Natural killer cell treated with Interleukin-12 subunit alpha and Interleukin-12 subunit beta and Interleukin-15 and Interleukin-18, amount 100 ng/mL, for 72 hours (primary cell): ENCODE results near the gene TOPBP1. TPM values are rescaled to one million over a fixed set of nuclear protein-coding genes. Genes with fewer than 3 reads are reported as not detected.

Experiments
- ATAC-seq, 2 donors: fragments of 150-1000 bp; cut with Tn5 transposase in 1 of 2; sonication (Bioruptor Pico), chemical (Tn5 transposase) in 1 of 2; 2 replicates each; pipeline ENCODE4 v1.10.0; 2021
- DNase-seq: peaks from one replicate; pipeline ENCODE4 v3.0.0; 2022; ENCODE audit warnings: low spot score
- H3K27ac Mint-ChIP-seq, 2 donors: 1 replicate in 1 of 2; 2 replicates in 1 of 2; pipeline ENCODE4 v1.8.0; 2022; ENCODE audit warnings: mixed read lengths in 2 of 2, mild to moderate bottlenecking in 1 of 2, moderate library complexity in 1 of 2
- H3K27me3 Mint-ChIP-seq, 2 donors: 1 replicate in 1 of 2; 2 replicates in 1 of 2; pipeline ENCODE4 v1.8.0; 2022; ENCODE audit warnings: mixed read lengths in 2 of 2
- H3K36me3 Mint-ChIP-seq: one replicate; pipeline ENCODE4 v1.8.0; 2022; ENCODE audit warnings: mixed read lengths
- H3K4me1 Mint-ChIP-seq, 2 donors: 1 replicate in 1 of 2; 2 replicates in 1 of 2; pipeline ENCODE4 v1.8.0; 2022; ENCODE audit warnings: low read depth in 2 of 2, mixed read lengths in 2 of 2, mild to moderate bottlenecking in 1 of 2
- H3K4me3 Mint-ChIP-seq: one replicate; pipeline ENCODE4 v1.8.0; 2022; ENCODE audit warnings: mixed read lengths
- H3K9me3 Mint-ChIP-seq: 2 replicates; pipeline ENCODE4 v1.8.0; 2022; ENCODE audit warnings: mixed read lengths
- total RNA-seq, 2 donors: library from RNA; stranded (reverse); gene quantifications; one replicate each; pipeline ENCODE4 v1.2.3, GENCODE V29; 2022

Gene TOPBP1
- 100 to 1,000 TPM in 1 of 2 donors, 10 to 100 TPM in 1; 69.3 to 106 TPM for total RNA-seq

DNA sequence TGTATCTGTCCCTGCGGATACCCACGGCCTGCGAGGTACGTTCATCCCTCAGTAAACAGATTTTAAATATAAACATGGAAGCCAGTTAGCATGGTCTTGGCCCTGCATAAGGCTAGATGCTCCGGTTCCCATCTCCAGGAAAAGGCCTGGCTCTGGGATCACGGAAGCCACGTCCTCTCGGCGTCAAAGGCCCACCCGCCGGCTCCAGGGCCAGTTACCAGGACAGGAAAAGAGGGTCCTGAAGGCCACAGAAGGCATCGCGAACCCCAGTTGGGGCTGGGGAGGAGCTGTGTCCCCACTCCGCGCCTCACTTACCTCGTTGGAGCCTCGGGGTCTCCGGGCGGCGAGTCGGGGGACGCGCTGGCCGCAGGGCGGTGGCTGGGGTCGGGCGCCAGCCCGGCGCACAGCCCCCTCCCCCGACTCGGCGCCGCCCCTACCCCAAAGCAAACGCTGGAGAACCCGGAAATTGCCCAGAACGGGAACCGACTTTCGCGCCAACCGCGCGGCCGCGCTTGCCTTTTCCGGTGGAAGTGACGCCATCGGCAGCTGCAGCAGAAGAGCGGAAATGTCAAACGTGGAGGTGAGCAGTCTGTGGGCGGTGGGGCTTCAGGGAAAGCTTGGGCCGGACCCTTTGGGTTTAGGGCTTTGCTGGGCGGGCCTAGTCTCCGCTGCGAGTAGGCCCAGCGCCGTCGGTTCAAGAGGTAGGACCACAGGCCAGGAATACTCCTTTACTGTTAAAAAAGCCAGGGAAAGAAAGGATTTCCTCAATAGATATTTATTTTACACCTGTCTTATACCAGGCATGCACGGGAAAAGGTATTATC lies at the start of gene TOPBP1:
TSS of gene TOPBP1 (minus strand) at position 488 of the 824 bp plus-strand sequence. CDS start 814 bp downstream, outside the sequence.
- Mint-ChIP-seq H3K4me1 (peaks cover 33 to 44% of the 10 kb centered on the region in 2 donors), H3K27ac (peak within 1 kb of the TSS; percentile 98), H3K4me3 (peak within 1 kb of the TSS; percentile 99), H3K9me3 (no peaks in the 10 kb centered on the region), H3K27me3 (no peaks in the 10 kb centered on the region), H3K36me3 (peaks cover 23% of the 10 kb centered on the region)
- peak; percentile 91 for DNase-seq
- peak; percentile 94 to 95 for ATAC-seq

DNA sequence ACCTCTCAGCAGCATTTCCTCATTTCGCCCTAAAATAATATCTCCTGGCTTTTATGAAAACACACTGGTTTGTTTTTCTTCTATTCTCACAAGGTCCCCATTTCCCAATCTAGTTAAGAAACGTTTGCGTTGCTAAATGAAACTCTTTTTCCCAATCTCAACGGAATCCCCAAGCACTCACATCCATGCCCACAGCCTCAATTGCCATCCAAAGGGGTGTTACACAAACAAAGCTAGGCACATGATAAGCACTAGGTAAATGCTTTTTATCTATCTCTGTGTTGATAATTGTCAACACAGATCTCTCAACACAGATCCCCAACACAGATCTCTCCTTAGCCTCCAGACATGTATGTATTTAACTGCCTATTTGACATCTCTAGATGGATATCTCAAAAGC lies 49.3 kb upstream of the TOPBP1 start:
- H3K4me1 Mint-ChIP-seq: no peaks in the 10 kb centered on the region
- peaks cover 0 to 19% of the 10 kb centered on the region in 2 donors for H3K27me3 Mint-ChIP-seq
- DNase-seq (no peak), ATAC-seq (no peak)
- H3K27ac Mint-ChIP-seq: no peak overlapping the region
- no peak overlapping the region for H3K4me3 Mint-ChIP-seq
- H3K36me3 Mint-ChIP-seq: no peaks in the 10 kb centered on the region
- no peaks in the 10 kb centered on the region for H3K9me3 Mint-ChIP-seq

DNA sequence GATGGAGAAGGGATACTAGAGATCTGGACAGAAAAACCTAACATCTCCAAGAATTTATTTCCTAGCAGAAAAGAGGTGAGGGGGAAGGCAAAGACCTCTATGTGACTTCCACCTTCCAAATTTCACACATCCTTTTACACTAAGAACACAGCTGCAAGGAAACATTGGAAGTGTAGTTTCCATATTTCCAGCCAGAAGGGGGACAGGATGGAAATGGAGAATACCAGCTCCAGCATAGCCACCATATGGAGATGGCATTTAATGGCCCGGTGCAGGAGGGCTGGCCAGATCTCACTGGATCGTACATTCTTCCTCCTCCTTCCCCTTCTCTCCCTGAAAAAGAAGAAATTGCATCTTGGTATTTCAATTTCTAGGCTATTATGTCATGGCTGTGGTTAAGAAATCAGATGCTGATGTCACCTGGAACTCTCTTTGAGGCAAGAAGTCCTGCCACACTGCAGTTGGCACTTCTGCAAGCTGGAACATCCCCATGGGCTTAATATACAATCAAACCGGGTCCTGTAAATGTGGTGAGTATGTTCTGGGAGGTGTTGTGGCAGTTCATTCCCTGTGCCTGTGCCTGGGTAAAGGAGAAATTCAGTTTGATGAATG lies 47.5 kb upstream of the TOPBP1 start:
- Mint-ChIP-seq H3K27me3 (peaks cover 4 to 19% of the 10 kb centered on the region in 2 donors), H3K4me1 (no peaks in the 10 kb centered on the region), H3K36me3 (no peaks in the 10 kb centered on the region), H3K9me3 (no peaks in the 10 kb centered on the region), H3K27ac (no peak overlapping the region), H3K4me3 (no peak overlapping the region)
- DNase-seq (no peak), ATAC-seq (no peak)

DNA sequence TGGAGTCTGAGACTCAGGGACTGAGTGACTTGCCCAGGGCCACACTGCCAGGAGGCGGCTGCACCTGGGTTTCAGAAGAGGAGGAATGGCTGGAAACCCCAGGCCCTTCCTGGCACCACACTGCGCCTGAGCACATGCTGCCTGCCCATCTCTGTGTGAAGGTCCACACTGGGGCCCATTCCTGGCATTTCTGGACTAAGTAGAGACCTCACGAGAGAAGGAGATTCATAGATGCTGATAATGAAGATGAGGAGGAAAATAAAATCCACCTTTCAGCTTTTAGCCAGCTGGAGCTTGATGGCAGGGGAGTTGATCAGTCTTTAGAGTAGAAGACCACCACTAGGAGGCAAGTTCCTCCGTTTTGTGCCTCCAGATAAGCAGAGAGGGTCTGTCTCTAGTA lies 44.3 kb upstream of the TOPBP1 start:
- H3K4me3 Mint-ChIP-seq: no peak overlapping the region
- peaks cover 4 to 11% of the 10 kb centered on the region in 2 donors for H3K27me3 Mint-ChIP-seq
- DNase-seq (no peak), ATAC-seq (peak; percentile 31)
- H3K27ac Mint-ChIP-seq: no peak overlapping the region
- H3K9me3 Mint-ChIP-seq: no peaks in the 10 kb centered on the region
- H3K36me3 Mint-ChIP-seq: no peaks in the 10 kb centered on the region
- no peaks in the 10 kb centered on the region for H3K4me1 Mint-ChIP-seq

DNA sequence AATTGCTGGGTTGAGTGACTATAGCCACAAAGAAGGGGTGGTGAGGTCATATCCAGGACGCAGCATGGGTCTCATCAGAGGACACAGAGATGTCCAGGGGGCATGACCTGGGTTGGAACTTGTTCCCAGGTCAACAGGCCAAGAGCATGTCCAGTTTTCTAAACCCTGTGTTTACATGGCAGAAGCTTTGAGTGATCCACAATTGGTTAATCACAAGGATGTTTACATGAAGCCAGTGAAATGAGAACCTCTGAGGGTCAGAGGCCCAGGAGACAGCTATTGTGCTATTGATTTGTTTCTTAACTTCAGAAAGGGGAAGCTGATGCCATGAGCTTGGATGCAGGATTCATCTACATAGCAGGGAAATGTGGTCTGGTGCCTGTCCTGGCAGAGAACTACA lies 42.2 kb upstream of the TOPBP1 start:
- Mint-ChIP-seq H3K27ac (no peak overlapping the region), H3K9me3 (no peaks in the 10 kb centered on the region), H3K27me3 (peaks cover 0 to 4% of the 10 kb centered on the region in 2 donors), H3K4me3 (no peak overlapping the region), H3K36me3 (no peaks in the 10 kb centered on the region), H3K4me1 (no peaks in the 10 kb centered on the region)
- DNase-seq (no peak), ATAC-seq (no peak)

DNA sequence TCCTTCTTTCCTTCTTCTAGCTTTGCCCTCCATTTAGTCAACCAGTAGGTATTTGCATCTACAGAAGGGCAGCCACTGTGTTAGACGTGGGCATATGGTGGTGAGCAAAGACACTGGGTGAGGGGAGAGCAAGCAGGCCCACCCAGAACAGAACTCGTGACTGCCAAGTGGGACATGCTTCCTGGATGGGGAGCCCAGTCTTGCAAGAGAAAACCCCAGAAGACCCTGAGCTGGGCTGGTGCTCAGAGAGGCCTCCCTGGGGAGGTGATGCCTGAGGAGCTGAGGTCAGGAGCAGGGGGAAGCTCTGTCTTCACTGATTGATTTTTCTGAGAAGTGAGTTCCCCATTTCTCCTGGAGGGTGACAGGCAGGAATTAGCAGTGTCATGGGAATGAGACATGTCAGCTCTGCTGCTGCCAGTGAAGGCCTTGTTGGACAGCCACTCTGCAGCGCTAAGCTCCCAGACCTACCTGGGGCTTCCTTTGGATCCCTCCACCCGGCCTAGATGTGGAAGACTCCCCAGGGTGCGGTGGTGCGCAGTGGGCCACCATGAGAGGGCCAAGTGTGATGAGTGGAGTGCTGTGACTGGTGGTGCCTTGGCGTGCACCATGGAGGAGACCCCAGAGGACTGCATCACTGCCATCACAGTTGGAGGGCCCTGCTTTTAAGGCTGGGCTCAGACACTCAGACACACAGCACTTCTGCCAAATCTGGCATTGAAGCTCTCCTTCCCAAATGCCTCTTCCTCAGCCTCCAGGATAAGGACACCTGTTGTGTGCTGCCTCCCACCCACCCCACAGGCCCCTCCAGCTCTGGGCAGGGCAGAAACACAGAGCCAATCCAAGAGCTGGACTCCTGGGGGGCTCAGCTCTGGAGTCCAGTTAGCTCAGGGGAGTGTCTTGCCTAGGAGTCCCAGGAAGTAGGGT lies 40.0 kb upstream of the TOPBP1 start:
- H3K4me1 Mint-ChIP-seq: no peaks in the 10 kb centered on the region
- no peak overlapping the region for H3K27ac Mint-ChIP-seq
- no peaks in the 10 kb centered on the region for H3K9me3 Mint-ChIP-seq
- no peaks in the 10 kb centered on the region for H3K36me3 Mint-ChIP-seq
- no peak overlapping the region for H3K4me3 Mint-ChIP-seq
- ATAC-seq (peak in 1 of 2 donors; percentile 15), DNase-seq (no peak)
- H3K27me3 Mint-ChIP-seq: peaks cover 0 to 5% of the 10 kb centered on the region in 2 donors

DNA sequence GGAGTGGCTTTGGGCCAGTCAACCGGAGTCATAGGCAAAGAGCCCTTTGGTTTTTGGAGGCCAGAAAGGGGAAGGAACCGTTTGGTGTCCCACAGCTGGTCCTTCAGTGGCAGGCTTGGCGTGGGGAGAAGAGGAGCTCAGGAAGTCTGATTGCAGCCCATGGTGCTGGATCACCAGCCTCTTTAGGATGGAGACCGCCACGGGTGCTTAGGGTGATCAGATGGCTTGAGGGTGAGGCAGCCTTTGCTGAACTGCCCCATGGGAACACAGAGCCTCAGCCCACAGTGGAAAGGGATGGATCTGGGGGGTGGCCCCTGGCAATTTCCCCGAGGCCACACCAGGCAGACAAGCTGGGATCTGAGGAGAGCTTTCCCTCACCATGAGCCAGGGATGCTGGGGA lies 38.6 kb upstream of the TOPBP1 start:
- ATAC-seq (no peak), DNase-seq (no peak)
- H3K27me3 Mint-ChIP-seq: peaks cover 0 to 4% of the 10 kb centered on the region in 2 donors

DNA sequence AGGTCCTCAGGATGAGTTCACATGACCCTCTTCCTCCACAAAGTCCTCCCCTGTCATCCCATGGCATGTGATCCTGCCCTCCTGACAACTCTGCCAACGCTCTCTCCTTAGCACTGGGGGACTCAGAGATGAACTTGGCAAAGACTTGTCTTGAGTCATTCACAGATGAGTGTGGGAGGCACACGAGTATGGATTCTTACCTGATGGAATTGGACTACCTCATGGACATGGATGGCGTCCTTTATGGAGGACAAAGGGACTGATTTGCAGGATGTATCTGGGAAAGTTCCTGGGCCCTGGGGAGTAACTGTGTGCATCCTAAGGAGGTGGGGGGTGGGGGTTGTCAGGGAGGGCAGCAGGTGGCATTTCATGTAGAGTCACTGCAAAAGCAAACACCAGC lies 38.2 kb upstream of the TOPBP1 start:
- no peak overlapping the region for H3K4me3 Mint-ChIP-seq
- no peak overlapping the region for H3K27ac Mint-ChIP-seq
- H3K9me3 Mint-ChIP-seq: no peaks in the 10 kb centered on the region
- peaks cover 0 to 4% of the 10 kb centered on the region in 2 donors for H3K27me3 Mint-ChIP-seq
- no peaks in the 10 kb centered on the region for H3K36me3 Mint-ChIP-seq
- H3K4me1 Mint-ChIP-seq: peaks cover 0 to 4% of the 10 kb centered on the region in 2 donors
- ATAC-seq (no peak), DNase-seq (no peak)

More for the DNA sequence above, 38.6 kb upstream of the TOPBP1 start:
- Mint-ChIP-seq H3K36me3 (no peaks in the 10 kb centered on the region), H3K27ac (no peak overlapping the region), H3K4me3 (no peak overlapping the region), H3K9me3 (no peaks in the 10 kb centered on the region), H3K4me1 (peaks cover 0 to 4% of the 10 kb centered on the region in 2 donors)

DNA sequence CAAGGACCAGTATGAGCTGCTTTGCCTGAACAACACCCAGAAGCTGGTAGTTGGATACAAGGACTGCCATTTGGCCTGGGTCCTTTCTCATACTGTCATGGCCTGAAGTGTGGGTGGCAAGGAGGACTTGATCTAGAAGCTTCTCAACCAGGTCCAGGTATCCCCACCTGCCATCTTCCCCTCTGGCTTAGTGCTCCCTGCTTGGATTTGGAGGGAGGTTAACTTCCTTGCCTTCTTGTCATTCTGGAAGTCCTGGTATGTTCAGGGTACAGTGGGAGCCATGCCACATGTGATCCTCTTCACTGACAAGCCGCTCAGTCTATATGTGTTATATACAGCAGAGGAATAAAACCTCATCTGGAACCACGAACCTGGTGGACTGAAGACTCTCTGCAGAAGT lies 37.7 kb upstream of the TOPBP1 start:
- Mint-ChIP-seq H3K4me1 (peaks cover 0 to 4% of the 10 kb centered on the region in 2 donors), H3K9me3 (no peaks in the 10 kb centered on the region), H3K36me3 (no peaks in the 10 kb centered on the region), H3K27me3 (peaks cover 0 to 4% of the 10 kb centered on the region in 2 donors), H3K4me3 (no peak overlapping the region), H3K27ac (no peak overlapping the region)
- ATAC-seq (no peak), DNase-seq (no peak)

DNA sequence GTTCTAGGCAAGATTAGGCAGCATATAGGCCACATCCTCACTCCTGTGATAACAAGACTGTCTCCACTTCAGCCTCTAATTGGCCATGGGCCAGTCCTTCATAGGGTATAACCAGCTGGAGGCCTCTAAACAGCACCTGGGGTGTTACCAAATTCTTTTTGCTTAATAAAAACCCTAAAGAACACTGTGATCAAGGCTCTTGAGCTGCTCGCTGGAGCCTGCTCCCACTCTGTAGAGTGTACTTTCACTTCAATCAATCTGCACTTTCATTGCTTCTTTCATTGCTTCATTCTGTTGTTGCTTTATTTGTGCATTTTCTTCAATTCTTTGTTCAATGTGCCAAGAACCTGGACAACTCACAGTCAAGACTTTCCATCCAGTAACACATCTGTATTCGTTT lies 36.2 kb upstream of the TOPBP1 start:
- Mint-ChIP-seq H3K27me3 (peaks cover 0 to 4% of the 10 kb centered on the region in 2 donors), H3K4me3 (no peak overlapping the region)
- no peak for ATAC-seq

DNA sequence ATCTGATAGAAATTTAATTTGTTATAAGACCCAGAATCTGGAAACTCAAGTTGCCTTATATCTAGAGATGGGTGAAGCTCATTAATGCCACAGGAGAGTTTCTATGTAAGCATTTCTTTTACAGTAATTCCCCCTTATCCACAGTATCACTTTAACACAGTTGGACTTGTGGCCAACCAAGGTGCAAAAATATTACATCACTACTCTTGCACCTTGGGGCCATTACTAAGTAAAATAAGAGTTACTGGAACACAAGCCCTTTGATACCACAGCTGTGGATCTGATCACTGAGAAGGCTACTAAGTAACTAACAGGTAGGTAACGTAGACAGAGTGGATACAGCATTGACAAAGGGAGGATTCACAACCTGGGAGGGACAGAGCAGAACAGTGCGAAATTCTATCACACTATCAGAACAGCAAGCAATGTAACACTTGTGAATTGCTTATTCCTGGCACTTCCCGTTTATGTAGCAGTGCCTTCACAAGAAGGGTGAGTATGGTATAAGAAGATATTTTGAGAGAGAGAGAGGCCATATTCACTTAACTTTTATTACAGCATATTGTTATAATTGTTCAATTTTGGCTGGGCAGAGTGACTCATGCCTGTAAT lies 33.9 kb upstream of the TOPBP1 start:
- Mint-ChIP-seq H3K27me3 (peaks cover 0 to 4% of the 10 kb centered on the region in 2 donors), H3K4me3 (no peak overlapping the region), H3K9me3 (no peaks in the 10 kb centered on the region), H3K4me1 (peaks cover 0 to 4% of the 10 kb centered on the region in 2 donors), H3K36me3 (no peaks in the 10 kb centered on the region), H3K27ac (no peak overlapping the region)
- DNase-seq (no peak), ATAC-seq (peak; percentile 14 to 62)

More for the DNA sequence above, 36.2 kb upstream of the TOPBP1 start:
- H3K9me3 Mint-ChIP-seq: no peaks in the 10 kb centered on the region
- DNase-seq: no peak
- no peaks in the 10 kb centered on the region for H3K36me3 Mint-ChIP-seq
- H3K27ac Mint-ChIP-seq: no peak overlapping the region
- peaks cover 0 to 4% of the 10 kb centered on the region in 2 donors for H3K4me1 Mint-ChIP-seq

DNA sequence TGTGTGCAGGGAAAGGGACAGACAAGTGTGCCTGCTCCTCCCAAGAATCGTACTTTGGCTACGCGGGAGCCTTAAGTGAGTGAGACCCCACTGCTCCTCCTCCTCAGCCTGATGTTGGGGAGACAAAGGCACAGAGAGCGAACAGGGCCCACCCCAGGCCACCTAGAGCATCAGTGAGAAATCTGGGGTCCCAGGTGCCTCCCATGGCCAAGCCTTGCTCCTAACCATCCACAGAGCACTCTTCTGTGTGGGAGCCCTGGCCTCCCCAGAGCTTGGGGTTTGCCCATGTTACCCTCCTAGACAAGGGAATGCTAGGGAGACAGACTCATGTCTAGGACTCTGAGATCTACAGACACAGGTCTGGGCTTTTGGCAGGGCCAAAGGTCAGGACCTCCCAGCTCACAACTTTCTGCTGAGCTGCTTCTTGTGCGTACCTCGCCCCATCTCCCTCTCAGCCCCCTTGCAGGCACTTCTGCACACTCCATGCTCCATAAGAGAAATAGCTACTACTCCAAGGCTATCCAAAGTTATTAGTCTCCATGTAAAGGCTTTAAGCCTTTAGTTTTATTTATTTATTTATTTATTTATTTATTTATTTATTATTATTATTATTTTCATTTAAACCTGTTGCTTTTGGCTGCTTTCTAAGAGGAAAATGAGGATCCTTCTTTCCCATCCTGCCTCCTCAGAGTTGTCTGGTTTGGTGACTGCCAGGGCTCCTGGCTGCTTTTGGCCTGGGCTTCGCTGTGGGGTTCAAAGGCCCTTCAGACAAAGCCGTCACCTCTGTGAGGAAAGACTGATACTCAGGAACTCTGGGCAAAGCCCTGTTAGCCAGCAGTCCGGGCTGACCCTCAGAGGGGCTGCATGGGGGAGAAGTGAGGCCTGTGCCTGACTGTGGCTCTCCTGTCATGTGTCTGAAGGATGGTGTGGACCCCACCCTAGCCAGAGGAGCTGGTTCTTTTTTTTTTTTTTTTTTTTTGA lies 32.8 kb upstream of the TOPBP1 start:
- no peaks in the 10 kb centered on the region for H3K36me3 Mint-ChIP-seq
- no peak overlapping the region for H3K27ac Mint-ChIP-seq
- H3K9me3 Mint-ChIP-seq: no peaks in the 10 kb centered on the region
- ATAC-seq: no peak
- no peak overlapping the region for H3K4me3 Mint-ChIP-seq
- peaks cover 0 to 4% of the 10 kb centered on the region in 2 donors for H3K4me1 Mint-ChIP-seq
- peaks cover 0 to 4% of the 10 kb centered on the region in 2 donors for H3K27me3 Mint-ChIP-seq
- no peak for DNase-seq
